Stimulated activated naive CD8-positive, alpha-beta T cell treated with anti-CD3 and anti-CD28 coated beads, Interleukin-15, Interleukin-2, amounts not matched to agents 100 ng/mL and 50 ng/mL, for 24 hours (primary cell): Measurements from ENCODE around the gene FKBP9.
"Not testable (repeated sequence)": the region's sequence is repeated elsewhere in the genome, so short reads cannot be mapped to it uniquely, and the experiment has no call there.

Source experiments
- H3K27ac Mint-ChIP-seq: one replicate; pipeline ENCODE4 v1.8.0; 2021; ENCODE audit warnings: mild to moderate bottlenecking, mixed read lengths
- H3K27me3 Mint-ChIP-seq: one replicate; pipeline ENCODE4 v1.8.0; 2021; ENCODE audit warnings: mixed read lengths
- H3K36me3 Mint-ChIP-seq: one replicate; pipeline ENCODE4 v1.8.0; 2021; ENCODE audit warnings: low read depth, mixed read lengths
- H3K4me1 Mint-ChIP-seq: one replicate; pipeline ENCODE4 v1.8.0; 2021; ENCODE audit warnings: low read depth, mixed read lengths
- H3K4me3 Mint-ChIP-seq: one replicate; pipeline ENCODE4 v1.8.0; 2021; ENCODE audit warnings: mild to moderate bottlenecking, mixed read lengths
- H3K9me3 Mint-ChIP-seq: one replicate; pipeline ENCODE4 v1.8.0; 2021; ENCODE audit warnings: mixed read lengths

Gene FKBP9, protein sequence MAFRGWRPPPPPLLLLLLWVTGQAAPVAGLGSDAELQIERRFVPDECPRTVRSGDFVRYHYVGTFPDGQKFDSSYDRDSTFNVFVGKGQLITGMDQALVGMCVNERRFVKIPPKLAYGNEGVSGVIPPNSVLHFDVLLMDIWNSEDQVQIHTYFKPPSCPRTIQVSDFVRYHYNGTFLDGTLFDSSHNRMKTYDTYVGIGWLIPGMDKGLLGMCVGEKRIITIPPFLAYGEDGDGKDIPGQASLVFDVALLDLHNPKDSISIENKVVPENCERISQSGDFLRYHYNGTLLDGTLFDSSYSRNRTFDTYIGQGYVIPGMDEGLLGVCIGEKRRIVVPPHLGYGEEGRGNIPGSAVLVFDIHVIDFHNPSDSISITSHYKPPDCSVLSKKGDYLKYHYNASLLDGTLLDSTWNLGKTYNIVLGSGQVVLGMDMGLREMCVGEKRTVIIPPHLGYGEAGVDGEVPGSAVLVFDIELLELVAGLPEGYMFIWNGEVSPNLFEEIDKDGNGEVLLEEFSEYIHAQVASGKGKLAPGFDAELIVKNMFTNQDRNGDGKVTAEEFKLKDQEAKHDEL

GRCh38 chr7:32957326-32958045 is at the start of gene FKBP9:
FKBP9 (plus strand) TSS chr7:32957440; CDS start chr7:32957574, 134 bp downstream.
- H3K4me3 Mint-ChIP-seq = peak within 1 kb of the TSS; percentile 82
- peaks cover 36% of the 10 kb centered on the region for H3K27me3 Mint-ChIP-seq

DNA sequence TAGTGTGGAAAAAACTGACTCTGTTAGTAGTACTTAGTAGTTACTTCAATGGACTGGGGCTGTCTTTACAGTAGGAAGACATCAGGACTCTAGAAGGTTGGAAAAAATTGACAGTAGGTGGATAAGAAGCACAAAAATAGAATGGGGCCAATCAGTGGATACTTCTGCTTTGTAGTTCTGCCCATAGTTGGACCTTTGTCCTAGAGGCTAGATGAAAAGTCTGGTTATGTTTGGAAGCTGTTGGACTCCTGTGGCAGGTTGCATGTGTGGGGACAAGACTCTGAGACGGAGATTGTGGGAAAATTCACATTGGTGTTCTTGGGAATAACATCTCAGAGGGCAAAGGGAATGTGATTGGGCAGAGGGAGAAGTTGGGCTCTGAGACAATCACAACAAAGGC is 47.0 kb upstream of the FKBP9 start:
- H3K36me3 Mint-ChIP-seq = no peaks in the 10 kb centered on the region
- no peaks in the 10 kb centered on the region for H3K9me3 Mint-ChIP-seq
- H3K27me3 Mint-ChIP-seq = no peaks in the 10 kb centered on the region
- peaks cover 14% of the 10 kb centered on the region for H3K4me1 Mint-ChIP-seq
- no peak overlapping the region for H3K27ac Mint-ChIP-seq
- H3K4me3 Mint-ChIP-seq = no peak overlapping the region

More at GRCh38 chr7:32957326-32958045, at the start of gene FKBP9:
- H3K36me3 Mint-ChIP-seq = no peaks in the 10 kb centered on the region
- no peaks in the 10 kb centered on the region for H3K9me3 Mint-ChIP-seq
- H3K27ac Mint-ChIP-seq = peak within 1 kb of the TSS; percentile 49
- peaks cover 5% of the 10 kb centered on the region for H3K4me1 Mint-ChIP-seq

GRCh38 chr7:32914184-32914583 is 43.1 kb upstream of the FKBP9 start:
- H3K4me1 Mint-ChIP-seq = peaks cover 11% of the 10 kb centered on the region
- no peak overlapping the region for H3K27ac Mint-ChIP-seq
- no peaks in the 10 kb centered on the region for H3K27me3 Mint-ChIP-seq
- no peak overlapping the region for H3K4me3 Mint-ChIP-seq
- no peaks in the 10 kb centered on the region for H3K9me3 Mint-ChIP-seq
- peaks cover 15% of the 10 kb centered on the region for H3K36me3 Mint-ChIP-seq

GRCh38 chr7:32915041-32915536 is 42.2 kb upstream of the FKBP9 start:
- peaks cover 15% of the 10 kb centered on the region for H3K36me3 Mint-ChIP-seq
- H3K27ac Mint-ChIP-seq = peak overlapping the region; percentile 28
- no peaks in the 10 kb centered on the region for H3K27me3 Mint-ChIP-seq
- no peak overlapping the region for H3K4me3 Mint-ChIP-seq
- peaks cover 11% of the 10 kb centered on the region for H3K4me1 Mint-ChIP-seq
- H3K9me3 Mint-ChIP-seq = no peaks in the 10 kb centered on the region

GRCh38 chr7:32916006-32916405 is 41.2 kb upstream of the FKBP9 start:
- Mint-ChIP-seq H3K27ac (no peak overlapping the region), H3K27me3 (no peaks in the 10 kb centered on the region), H3K9me3 (no peaks in the 10 kb centered on the region), H3K36me3 (peaks cover 15% of the 10 kb centered on the region), H3K4me3 (no peak overlapping the region), H3K4me1 (peaks cover 11% of the 10 kb centered on the region)

DNA sequence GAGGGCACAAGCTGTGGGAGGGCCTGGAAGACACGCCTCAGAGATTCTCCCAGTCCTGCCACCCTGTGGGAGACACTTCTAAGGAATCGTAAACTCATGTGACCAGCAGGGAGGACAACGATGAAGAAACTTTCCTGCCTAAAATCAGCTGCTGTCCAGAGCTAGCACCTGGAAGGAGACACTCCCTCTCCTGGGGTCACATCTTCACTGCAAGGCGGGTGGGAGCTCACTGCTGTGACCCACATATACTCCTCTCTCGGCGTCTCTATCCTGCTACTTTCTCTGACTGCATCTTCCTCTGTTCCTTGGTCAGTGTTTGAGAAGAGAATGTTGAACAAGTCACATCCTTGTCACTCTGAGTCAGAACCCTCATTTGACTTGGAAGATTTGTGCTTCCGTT is 40.2 kb upstream of the FKBP9 start:
- not testable (repeated sequence) for H3K4me3 Mint-ChIP-seq, H3K27me3 Mint-ChIP-seq, H3K27ac Mint-ChIP-seq, H3K9me3 Mint-ChIP-seq
- peaks cover 11% of the 10 kb centered on the region for H3K4me1 Mint-ChIP-seq
- peaks cover 17% of the 10 kb centered on the region for H3K36me3 Mint-ChIP-seq

DNA sequence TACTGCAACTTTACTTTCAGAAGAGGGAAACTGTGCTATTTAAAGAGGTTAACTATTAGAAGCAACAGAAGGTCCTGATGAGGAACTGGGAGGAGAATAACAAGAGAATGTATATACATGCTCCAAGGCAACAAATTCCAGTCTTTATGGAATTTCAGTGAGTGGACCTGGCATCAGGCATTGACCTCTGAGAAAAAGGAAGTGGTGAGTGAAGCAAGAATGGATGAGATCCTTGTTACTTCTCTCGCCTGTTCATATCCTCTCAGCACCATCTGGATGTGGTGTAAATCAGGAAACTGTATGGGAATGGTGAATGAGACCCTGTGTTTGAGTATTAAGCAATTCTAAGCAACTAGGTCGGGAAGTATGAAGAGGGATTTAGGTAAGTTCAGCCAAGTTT is 35.3 kb upstream of the FKBP9 start:
- Mint-ChIP-seq H3K4me3 (no peak overlapping the region), H3K4me1 (no peaks in the 10 kb centered on the region), H3K27ac (no peak overlapping the region), H3K9me3 (no peaks in the 10 kb centered on the region), H3K36me3 (peaks cover 16% of the 10 kb centered on the region), H3K27me3 (no peaks in the 10 kb centered on the region)

DNA sequence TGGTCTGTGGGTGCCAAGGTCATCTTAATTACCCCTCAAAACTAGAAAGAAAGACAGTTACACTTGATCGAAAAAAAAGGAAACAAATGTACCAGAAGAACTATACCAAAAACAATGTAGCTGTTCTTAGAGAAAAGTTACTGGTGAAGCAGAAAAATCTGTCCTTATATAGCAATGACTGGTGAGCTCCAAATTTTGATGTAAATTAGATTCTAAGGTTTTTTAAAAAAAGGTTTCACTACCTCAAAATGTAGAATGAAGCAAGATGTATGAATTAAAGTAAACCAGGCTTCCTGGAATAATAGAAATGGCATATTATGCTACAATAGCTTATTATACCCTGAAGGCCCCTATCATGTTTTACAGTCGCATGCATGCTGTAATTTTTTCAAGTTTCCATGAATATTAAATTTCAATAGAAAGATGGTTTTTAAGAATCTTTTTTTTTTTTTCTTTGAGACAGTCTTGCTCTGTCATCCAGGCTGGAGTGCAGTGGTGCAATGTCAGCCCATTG is 28.4 kb upstream of the FKBP9 start:
- Mint-ChIP-seq H3K36me3 (peaks cover 6% of the 10 kb centered on the region), H3K9me3 (no peaks in the 10 kb centered on the region), H3K4me1 (peaks cover 3% of the 10 kb centered on the region), H3K27ac (no peak overlapping the region), H3K27me3 (no peaks in the 10 kb centered on the region), H3K4me3 (no peak overlapping the region)

GRCh38 chr7:32929430-32930143 is 27.7 kb upstream of the FKBP9 start:
- peaks cover 4% of the 10 kb centered on the region for H3K36me3 Mint-ChIP-seq
- no peak overlapping the region for H3K4me3 Mint-ChIP-seq
- peaks cover 3% of the 10 kb centered on the region for H3K4me1 Mint-ChIP-seq
- no peaks in the 10 kb centered on the region for H3K9me3 Mint-ChIP-seq
- no peaks in the 10 kb centered on the region for H3K27me3 Mint-ChIP-seq
- no peak overlapping the region for H3K27ac Mint-ChIP-seq

DNA sequence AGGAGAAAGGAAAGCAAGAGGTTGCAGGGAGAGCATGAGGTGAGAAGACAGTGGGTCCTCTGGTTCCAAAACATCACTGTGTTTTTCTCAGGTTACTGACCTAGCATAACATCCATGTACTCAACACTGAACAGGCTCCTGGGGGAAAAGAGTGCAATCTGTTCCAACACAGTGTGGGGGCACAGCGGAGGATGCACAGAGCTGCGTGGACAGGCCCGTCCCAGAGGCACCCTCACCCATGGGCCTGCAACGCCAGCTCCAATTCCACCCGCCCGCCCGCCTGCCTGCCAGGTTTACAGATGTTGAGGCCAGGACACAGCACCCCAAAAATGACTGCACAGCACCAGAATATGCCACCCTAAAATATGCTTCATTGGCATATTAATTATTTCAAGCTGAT is 26.9 kb upstream of the FKBP9 start:
- Mint-ChIP-seq H3K4me3 (no peak overlapping the region), H3K27ac (no peak overlapping the region), H3K4me1 (peaks cover 3% of the 10 kb centered on the region), H3K9me3 (no peaks in the 10 kb centered on the region), H3K27me3 (no peaks in the 10 kb centered on the region), H3K36me3 (peaks cover 4% of the 10 kb centered on the region)

- Mint-ChIP-seq H3K9me3 (no peaks in the 10 kb centered on the region), H3K27ac (no peak overlapping the region), H3K4me1 (peaks cover 7% of the 10 kb centered on the region), H3K27me3 (no peaks in the 10 kb centered on the region), H3K36me3 (peaks cover 7% of the 10 kb centered on the region), H3K4me3 (no peak overlapping the region)
Observed at GRCh38 chr7:32935558-32935957, 21.7 kb upstream of the FKBP9 start.

GRCh38 chr7:32936689-32937088 is 20.6 kb upstream of the FKBP9 start:
- Mint-ChIP-seq H3K4me3 (no peak overlapping the region), H3K9me3 (no peaks in the 10 kb centered on the region), H3K27me3 (no peaks in the 10 kb centered on the region), H3K4me1 (peaks cover 13% of the 10 kb centered on the region), H3K27ac (no peak overlapping the region), H3K36me3 (peaks cover 7% of the 10 kb centered on the region)

- Mint-ChIP-seq H3K27me3 (no peaks in the 10 kb centered on the region), H3K4me1 (peaks cover 20% of the 10 kb centered on the region), H3K9me3 (no peaks in the 10 kb centered on the region), H3K4me3 (no peak overlapping the region), H3K27ac (no peak overlapping the region), H3K36me3 (peaks cover 7% of the 10 kb centered on the region)
Observed at GRCh38 chr7:32937344-32938174, 19.7 kb upstream of the FKBP9 start.

- peaks cover 15% of the 10 kb centered on the region for H3K27me3 Mint-ChIP-seq
Observed at GRCh38 chr7:32941181-32941580, 16.1 kb upstream of the FKBP9 start.

More at GRCh38 chr7:32941181-32941580, 16.1 kb upstream of the FKBP9 start:
- Mint-ChIP-seq H3K4me3 (peak overlapping the region; percentile 90), H3K4me1 (peaks cover 20% of the 10 kb centered on the region), H3K9me3 (no peaks in the 10 kb centered on the region), H3K27ac (no peak overlapping the region), H3K36me3 (peaks cover 7% of the 10 kb centered on the region)
